HFFc6 (cell line): ENCODE results near the gene CCDC106. TPM values are rescaled to one million over a fixed set of nuclear protein-coding genes. Genes with fewer than 3 reads are reported as not detected.
A peak's percentile ranks its signal among the peaks of the same experiment; 100 is the strongest.

ENCODE experiments used
- DNase-seq: peaks from one replicate; pipeline ENCODE4 v3.0.0-alpha.2; 2018
- H3K27ac Mint-ChIP-seq: 2 replicates; pipeline ENCODE4 v1.8.0; 2020; ENCODE audit warnings: mild to moderate bottlenecking, mixed read lengths
- H3K27me3 Mint-ChIP-seq: 2 replicates; pipeline ENCODE4 v1.8.0; 2021; ENCODE audit warnings: mild to moderate bottlenecking, moderate library complexity, mixed read lengths; ENCODE audit not compliant: insufficient read depth
- H3K36me3 Mint-ChIP-seq: 2 replicates; pipeline ENCODE4 v1.8.0; 2021; ENCODE audit warnings: low read depth, mixed read lengths
- H3K4me1 Mint-ChIP-seq: 2 replicates; pipeline ENCODE4 v1.8.0; 2020; ENCODE audit warnings: low read depth, mixed read lengths
- H3K4me3 Mint-ChIP-seq: 2 replicates; pipeline ENCODE4 v1.8.0; 2020; ENCODE audit warnings: mild to moderate bottlenecking, moderate library complexity, mixed read lengths
- H3K9me3 Mint-ChIP-seq: 2 replicates; pipeline ENCODE4 v1.8.0; 2020; ENCODE audit warnings: mild to moderate bottlenecking, mixed read lengths
- total RNA-seq, 6 experiments: library from RNA; stranded (reverse); fragmentation: NEBNext Ultra II Directional; extraction: Animal tissue kit (Norgen Biotek cat#: 25700); gene quantifications; 2 replicates in 1 of 6; 3 replicates in 5 of 6; pipeline ENCODE4 v1.2.3, GENCODE V29; 2021
- TF ChIP-seq, protein P1 (sequence below): fragments of 200-600 bp; sonication (generic); IDR thresholded peaks from 2 replicates; pipeline ENCODE4 v1.5.0; 2021; ENCODE audit warnings: antibody characterized with exemption, mild to moderate bottlenecking

Gene CCDC106
- total RNA-seq, 6 experiments from 2014 or later, result 12.9 to 17.4 (median 14.0) TPM

DNA sequence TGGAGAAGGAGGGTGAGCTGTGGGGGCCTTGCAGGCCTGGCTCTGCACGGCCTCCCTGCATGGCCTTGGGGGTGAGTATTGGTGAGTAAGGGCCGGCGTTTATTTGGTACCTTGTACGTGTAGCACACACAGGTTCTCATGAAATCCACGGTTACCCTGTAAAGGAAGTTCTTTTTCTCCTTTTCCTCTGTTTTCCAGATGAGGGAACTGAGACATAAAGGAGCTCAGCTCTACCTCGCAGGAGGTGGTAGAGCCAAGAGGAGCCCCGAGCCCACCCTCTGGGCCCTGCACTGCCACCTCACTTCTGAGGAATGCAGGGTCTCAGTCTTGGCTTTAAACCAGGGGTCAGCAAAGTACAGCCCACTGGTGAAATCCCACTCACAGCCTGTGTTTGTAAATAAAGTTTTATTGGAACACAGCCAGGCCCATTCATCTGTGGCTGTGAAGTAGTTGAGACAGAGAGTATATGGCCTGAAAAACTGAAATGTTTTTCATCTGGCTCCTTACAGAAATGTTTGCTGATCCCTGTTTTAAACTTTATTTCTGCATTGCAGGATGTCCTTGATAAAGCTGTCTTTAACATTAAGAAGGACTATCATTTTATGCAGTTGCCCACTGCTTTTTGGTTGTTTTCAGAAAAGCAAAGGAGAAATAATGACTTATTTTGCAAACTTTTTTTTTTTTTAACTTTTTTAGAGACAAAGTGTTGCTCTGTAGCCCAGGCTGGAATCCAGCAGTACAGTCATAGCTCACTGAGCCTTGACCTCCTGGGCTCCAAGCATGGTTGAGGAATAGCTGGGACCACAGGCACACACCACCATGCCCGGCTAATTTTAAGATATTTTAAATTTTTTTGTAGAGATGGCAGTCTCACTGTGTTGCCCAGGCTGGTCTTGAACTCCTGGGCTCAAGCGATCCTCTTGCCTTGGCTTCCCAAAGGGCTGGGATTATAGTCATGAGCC lies 33.4 kb downstream of the CCDC106 start:
- peaks cover 4% of the 10 kb centered on the region for H3K27me3 Mint-ChIP-seq
- H3K9me3 Mint-ChIP-seq, result no peaks in the 10 kb centered on the region
- H3K4me1 Mint-ChIP-seq, result peaks cover 43% of the 10 kb centered on the region
- DNase-seq, result peak; percentile 28
- H3K4me3 Mint-ChIP-seq, result no peak overlapping the region
- TF ChIP-seq, protein P1, sequence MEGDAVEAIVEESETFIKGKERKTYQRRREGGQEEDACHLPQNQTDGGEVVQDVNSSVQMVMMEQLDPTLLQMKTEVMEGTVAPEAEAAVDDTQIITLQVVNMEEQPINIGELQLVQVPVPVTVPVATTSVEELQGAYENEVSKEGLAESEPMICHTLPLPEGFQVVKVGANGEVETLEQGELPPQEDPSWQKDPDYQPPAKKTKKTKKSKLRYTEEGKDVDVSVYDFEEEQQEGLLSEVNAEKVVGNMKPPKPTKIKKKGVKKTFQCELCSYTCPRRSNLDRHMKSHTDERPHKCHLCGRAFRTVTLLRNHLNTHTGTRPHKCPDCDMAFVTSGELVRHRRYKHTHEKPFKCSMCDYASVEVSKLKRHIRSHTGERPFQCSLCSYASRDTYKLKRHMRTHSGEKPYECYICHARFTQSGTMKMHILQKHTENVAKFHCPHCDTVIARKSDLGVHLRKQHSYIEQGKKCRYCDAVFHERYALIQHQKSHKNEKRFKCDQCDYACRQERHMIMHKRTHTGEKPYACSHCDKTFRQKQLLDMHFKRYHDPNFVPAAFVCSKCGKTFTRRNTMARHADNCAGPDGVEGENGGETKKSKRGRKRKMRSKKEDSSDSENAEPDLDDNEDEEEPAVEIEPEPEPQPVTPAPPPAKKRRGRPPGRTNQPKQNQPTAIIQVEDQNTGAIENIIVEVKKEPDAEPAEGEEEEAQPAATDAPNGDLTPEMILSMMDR, result no peak
- no peak overlapping the region for H3K27ac Mint-ChIP-seq
- peaks cover 25% of the 10 kb centered on the region for H3K36me3 Mint-ChIP-seq

DNA sequence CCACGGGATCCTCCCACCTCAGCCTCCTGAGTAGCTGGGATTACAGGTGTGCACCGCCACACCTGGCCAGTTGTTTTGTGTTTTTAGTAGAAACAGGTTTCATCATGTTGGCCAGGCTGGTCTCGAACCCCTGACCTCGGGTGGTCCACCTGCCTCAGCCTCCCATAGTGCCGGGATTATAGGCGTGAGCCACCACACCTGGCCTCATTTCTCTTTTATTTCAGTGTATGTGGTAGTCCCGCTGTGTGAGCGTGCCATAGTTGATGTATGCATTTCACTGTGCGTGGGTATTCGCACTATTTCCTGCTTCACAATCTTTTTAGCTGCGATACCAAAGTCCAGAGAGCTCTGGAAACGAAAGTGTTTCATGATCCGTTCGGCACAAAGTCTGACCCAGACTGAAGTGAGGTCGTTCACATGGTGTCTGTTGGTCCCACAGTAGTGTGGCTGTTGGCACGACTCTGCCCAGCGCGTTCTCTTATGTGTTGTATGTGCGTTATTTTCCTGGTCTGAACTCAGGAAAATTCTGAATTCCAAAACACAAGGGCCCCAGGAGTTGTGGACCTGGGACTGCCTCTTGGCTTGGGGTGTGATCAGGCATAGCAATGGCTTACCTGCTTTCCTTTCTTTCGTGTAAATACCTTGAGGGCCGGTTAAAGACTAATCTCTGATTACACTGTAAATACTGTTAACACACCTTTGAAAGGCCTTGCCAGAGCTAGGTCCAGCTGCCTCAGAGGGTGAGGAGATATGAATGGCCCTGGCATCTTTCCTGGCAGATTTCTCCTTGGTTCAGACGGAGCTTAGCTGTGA lies 35.6 kb downstream of the CCDC106 start:
- Mint-ChIP-seq H3K9me3 (no peaks in the 10 kb centered on the region), H3K36me3 (peaks cover 13% of the 10 kb centered on the region), H3K27ac (no peak overlapping the region), H3K4me1 (peaks cover 23% of the 10 kb centered on the region), H3K27me3 (peaks cover 5% of the 10 kb centered on the region), H3K4me3 (no peak overlapping the region)
- TF ChIP-seq, protein P1, result no peak
- no peak for DNase-seq

DNA sequence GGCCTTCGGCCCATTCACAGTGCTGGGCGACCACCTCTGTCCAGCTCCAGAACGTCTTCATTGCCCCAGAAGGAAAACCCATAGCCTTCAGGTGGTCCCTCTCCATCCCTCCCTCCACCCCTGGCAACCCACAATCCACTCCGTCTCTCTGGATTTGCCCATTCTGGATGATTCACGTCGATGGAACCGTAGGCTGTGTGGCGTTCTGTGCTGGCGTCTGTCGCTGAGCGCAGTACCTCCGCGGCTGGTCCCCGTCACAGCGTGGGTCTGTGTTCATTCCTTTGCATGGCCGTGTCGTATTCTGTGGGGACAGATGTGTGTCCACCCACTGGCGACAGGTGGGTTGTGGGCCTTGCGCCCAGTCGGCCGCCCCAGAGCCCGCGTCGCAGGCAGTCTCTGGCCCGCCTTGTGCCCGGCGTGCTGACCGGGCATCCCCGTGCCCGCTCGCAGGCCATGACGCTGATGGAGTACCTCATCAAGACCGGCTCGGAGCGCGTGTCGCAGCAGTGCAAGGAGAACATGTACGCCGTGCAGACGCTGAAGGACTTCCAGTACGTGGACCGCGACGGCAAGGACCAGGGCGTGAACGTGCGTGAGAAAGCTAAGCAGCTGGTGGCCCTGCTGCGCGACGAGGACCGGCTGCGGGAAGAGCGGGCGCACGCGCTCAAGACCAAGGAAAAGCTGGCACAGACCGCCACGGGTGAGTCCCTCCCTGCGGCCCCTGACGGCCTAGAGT lies 37.1 kb downstream of the CCDC106 start:
- TF ChIP-seq, protein P1, result no peak
- no peaks in the 10 kb centered on the region for H3K36me3 Mint-ChIP-seq
- H3K27me3 Mint-ChIP-seq, result peaks cover 3% of the 10 kb centered on the region
- no peaks in the 10 kb centered on the region for H3K9me3 Mint-ChIP-seq
- DNase-seq, result no peak
- H3K4me1 Mint-ChIP-seq, result peaks cover 8% of the 10 kb centered on the region; the same call in 1 of the 2 replicates
- H3K4me3 Mint-ChIP-seq, result no peak overlapping the region
- H3K27ac Mint-ChIP-seq, result no peak overlapping the region

DNA sequence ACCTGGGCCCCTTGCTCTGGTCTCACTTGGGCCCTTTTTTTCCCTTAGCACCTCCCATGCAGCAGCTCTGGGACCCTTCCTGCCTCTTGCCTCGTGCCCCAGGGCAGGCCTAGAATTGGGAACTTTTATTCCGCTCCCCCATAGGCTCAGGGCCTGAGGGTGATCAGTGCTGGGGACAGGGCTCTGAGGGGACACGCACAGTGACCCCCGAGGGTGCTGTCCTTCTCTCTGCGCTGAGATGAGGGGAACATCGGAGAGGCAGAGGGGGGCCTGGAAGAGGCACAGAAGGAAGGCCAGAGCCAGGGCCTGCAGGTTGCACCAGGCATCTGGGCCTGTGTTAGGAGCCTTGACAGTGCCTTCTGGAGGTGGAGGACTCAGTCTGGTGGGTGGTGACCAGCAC lies 37.8 kb downstream of the CCDC106 start:
- DNase-seq, result no peak
- Mint-ChIP-seq H3K9me3 (no peaks in the 10 kb centered on the region), H3K4me3 (no peak overlapping the region), H3K27ac (no peak overlapping the region), H3K36me3 (no peaks in the 10 kb centered on the region), H3K27me3 (peaks cover 3% of the 10 kb centered on the region), H3K4me1 (peaks cover 6% of the 10 kb centered on the region; the same call in 1 of the 2 replicates)
- TF ChIP-seq, protein P1, result no peak
